AG09319 (cell line): ENCODE results near the gene VASH2.
"Not testable (repeated sequence)": the region's sequence is repeated elsewhere in the genome, so short reads cannot be mapped to it uniquely, and the experiment has no call there.

Experiments
- DNase-seq: peaks from one replicate; pipeline ENCODE4 v3.0.0-alpha.2; 2010; ENCODE audit warnings: low read depth; ENCODE audit errors: extremely low read depth
- CTCF ChIP-seq: IDR thresholded peaks from 2 replicates; pipeline ENCODE4 v1.5.1; 2011; ENCODE audit warnings: low read depth, mild to moderate bottlenecking, inconsistent platforms, low read length, moderate library complexity

The VASH2 gene

GRCh38 chr1:212950243-212951125 lies at the start of gene VASH2:
Gene VASH2 (plus strand): TSS chr1:212950541. CDS start chr1:212951543, 1,002 bp downstream.
- no peak; the same call in none of the 2 replicates for TF ChIP-seq CTCF
- DNase-seq = peak; percentile 16

GRCh38 chr1:212901290-212901689 lies 49.1 kb upstream of the VASH2 start:
- no peak for DNase-seq
- no peak for TF ChIP-seq CTCF

GRCh38 chr1:212902054-212902453 lies 48.3 kb upstream of the VASH2 start:
- TF ChIP-seq CTCF = no peak
- DNase-seq = no peak

- no peak for TF ChIP-seq CTCF
Observed at GRCh38 chr1:212903664-212904063, 46.7 kb upstream of the VASH2 start.

GRCh38 chr1:212908071-212908470 lies 42.3 kb upstream of the VASH2 start:
- not testable (repeated sequence) for DNase-seq

More at GRCh38 chr1:212903664-212904063, 46.7 kb upstream of the VASH2 start:
- DNase-seq = no peak

- no peak for TF ChIP-seq CTCF
- DNase-seq = no peak
Observed at GRCh38 chr1:212908971-212909370, 41.4 kb upstream of the VASH2 start.

- TF ChIP-seq CTCF = no peak
- DNase-seq = no peak
Observed at GRCh38 chr1:212909652-212910063, 40.7 kb upstream of the VASH2 start.

GRCh38 chr1:212910213-212910612 lies 40.1 kb upstream of the VASH2 start:
- DNase-seq = not testable (repeated sequence)

- DNase-seq = not testable (repeated sequence)
Observed at GRCh38 chr1:212913638-212914037, 36.7 kb upstream of the VASH2 start.

- not testable (repeated sequence) for DNase-seq
Observed at GRCh38 chr1:212914110-212914509, 36.2 kb upstream of the VASH2 start.
